Measurements from ENCODE around the gene KCNK5. TPM values are rescaled to one million over a fixed set of nuclear protein-coding genes. Genes with fewer than 3 reads are reported as not detected.

The KCNK5 gene
- total and polyA plus RNA-seq, 12 donors: 0.06 to 1.1 (median 0.25) TPM; not detected in 1

DNA sequence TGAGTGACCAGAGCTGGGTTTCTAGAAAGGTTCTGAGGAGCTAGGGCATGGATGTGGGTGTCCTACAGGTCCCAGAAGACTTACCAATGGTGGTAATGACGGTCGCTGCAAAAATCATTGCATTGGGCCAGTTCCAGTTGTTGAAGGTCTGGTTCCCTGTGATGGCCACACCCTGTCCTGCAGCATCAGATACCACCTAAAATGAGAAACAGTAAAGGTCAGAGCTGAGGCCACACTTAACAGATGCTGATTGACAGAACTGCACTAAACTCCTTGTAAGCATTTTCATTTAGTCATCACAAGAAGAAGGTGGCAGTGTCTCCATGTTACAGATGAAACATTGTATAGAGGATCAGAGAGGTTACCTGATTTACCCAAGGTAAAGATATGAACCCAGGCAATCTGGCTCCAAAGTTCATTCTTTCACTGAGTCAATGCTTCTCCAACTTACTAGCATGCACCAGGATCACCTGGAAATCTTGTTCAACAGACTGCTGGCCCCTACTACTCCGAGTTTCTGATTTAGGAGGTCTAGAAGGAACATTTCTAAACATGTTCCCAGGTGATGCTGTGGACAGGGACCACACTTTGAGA, 33.4 kb downstream of the KCNK5 start:
- DNase-seq: no peak
- Histone ChIP-seq H3K27me3 (peaks cover 0 to 11% (median 0%) of the 10 kb centered on the region in 7 donors), H3K27ac (no peak overlapping the region), H3K4me1 (no peaks in the 10 kb centered on the region), H3K9me3 (no peaks in the 10 kb centered on the region), H3K36me3 (no peaks in the 10 kb centered on the region), H3K4me3 (no peak overlapping the region)
- intact Hi-C loops (cut with DNase I): loop anchor here in 1 of 10 donors (1.0 kb wide), 1 partner anchor 8 kb away; no protein-coding TSS in a partner anchor
- WGBS, 2 donors: 81 to 89% methylated on average over 3 of the region's 3 CpGs
- no peak for ATAC-seq
- no peak for TF ChIP-seq CTCF (IDR thresholded peaks at IDR 0.05)

- H3K4me3 ChIP-seq: no peak overlapping the region
- TF ChIP-seq CTCF (IDR thresholded peaks at IDR 0.05): no peak
- 93 to 94% methylated on average over 9 of the region's 9 CpGs for whole genome bisulfite sequencing, 2 donors
- intact Hi-C loops (cut with DNase I): no loop called here
- H3K27me3 ChIP-seq: peaks cover 0 to 8% (median 0%) of the 10 kb centered on the region in 7 donors
- no peaks in the 10 kb centered on the region for H3K9me3 ChIP-seq
- ATAC-seq (no peak), DNase-seq (no peak)
- no peaks in the 10 kb centered on the region for H3K4me1 ChIP-seq
- no peak overlapping the region for H3K27ac ChIP-seq
- H3K36me3 ChIP-seq: no peaks in the 10 kb centered on the region
Observed at GRCh38 chr6:39194466-39194865, 34.8 kb downstream of the KCNK5 start.

DNA sequence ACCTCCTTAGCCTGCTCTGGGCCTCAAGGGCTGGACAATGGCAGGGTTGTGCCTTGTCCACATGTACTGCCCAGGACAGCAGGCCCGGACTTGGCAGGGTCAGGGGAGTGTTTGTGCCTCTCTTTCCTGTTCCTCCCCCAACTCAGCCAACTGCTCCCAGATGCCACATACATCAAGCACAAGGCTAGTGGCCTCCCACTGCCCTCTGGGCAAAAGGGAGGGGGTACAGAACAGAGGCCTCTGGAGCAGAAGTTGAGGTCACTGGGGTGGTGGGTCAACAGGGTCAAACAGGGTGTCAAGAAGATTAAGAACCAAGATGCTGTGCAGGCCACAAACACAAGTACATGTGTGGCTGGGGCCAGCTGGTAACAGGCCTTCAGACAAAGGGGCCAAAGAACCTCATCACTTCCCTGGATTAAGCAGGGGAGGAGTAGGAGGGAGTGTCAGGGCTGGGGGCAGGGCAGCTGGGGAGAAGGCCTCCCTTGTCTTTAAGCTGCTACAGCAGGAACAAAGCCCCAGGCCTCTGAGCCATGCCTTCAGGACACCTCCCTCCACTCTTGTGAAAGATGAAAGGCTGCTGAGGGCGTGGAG, 36.0 kb downstream of the KCNK5 start:
- intact Hi-C loops (cut with DNase I): no loop called here
- WGBS, 2 donors: 68 to 74% methylated on average over 2 of the region's 2 CpGs
- Histone ChIP-seq H3K4me1 (no peaks in the 10 kb centered on the region), H3K9me3 (no peaks in the 10 kb centered on the region), H3K36me3 (no peaks in the 10 kb centered on the region), H3K27me3 (peaks cover 0 to 7% (median 0%) of the 10 kb centered on the region in 7 donors), H3K4me3 (no peak overlapping the region), H3K27ac (no peak overlapping the region)
- no peak for DNase-seq
- peak in 2 of 8 donors; percentile 11 to 25 for ATAC-seq
- no peak for TF ChIP-seq CTCF (IDR thresholded peaks at IDR 0.05)

DNA sequence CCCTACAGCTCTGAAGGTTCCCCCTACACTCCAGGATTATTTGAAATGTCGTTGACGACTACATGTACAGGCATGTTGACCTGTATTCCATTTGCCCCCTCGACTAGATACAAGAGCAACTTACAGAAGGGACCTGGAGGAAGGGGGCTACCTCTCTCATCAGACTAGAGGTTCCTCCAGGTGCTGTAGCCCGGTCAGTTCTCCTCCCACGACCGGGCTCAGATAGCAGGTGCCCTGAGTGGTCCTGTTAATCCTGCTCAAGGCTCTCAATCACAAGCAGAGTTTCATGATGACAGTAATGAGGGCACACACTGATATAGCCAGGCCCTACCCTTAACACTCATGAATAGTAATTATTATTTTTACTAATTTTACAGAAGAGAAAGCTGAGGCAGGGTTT, 36.5 kb downstream of the KCNK5 start:
- peaks cover 0 to 7% (median 0%) of the 10 kb centered on the region in 7 donors for H3K27me3 ChIP-seq
- TF ChIP-seq CTCF (IDR thresholded peaks at IDR 0.05): no peak
- no peak overlapping the region for H3K27ac ChIP-seq
- no peaks in the 10 kb centered on the region for H3K9me3 ChIP-seq
- no peaks in the 10 kb centered on the region for H3K36me3 ChIP-seq
- DNase-seq: no peak
- intact Hi-C loops (cut with DNase I): no loop called here
- WGBS, 2 donors: 68 to 72% methylated on average over 6 of the region's 6 CpGs
- no peak for ATAC-seq
- H3K4me3 ChIP-seq: no peak overlapping the region
- H3K4me1 ChIP-seq: no peaks in the 10 kb centered on the region

Data from heart right ventricle (tissue), 16 donors.